Left lung (tissue), 14 donors: ENCODE measurements around the gene SESN3. TPM values are rescaled to one million over a fixed set of nuclear protein-coding genes. Genes with fewer than 3 reads are reported as not detected.
A peak's percentile ranks its signal among the peaks of the same experiment; 100 is the strongest.
"Not testable (repeated sequence)": the region's sequence is repeated elsewhere in the genome, so short reads cannot be mapped to it uniquely, and the experiment has no call there.

ENCODE experiments used
- ATAC-seq: fragments of 200-7000 bp; cut with Tn5 transposase; one replicate; pipeline ENCODE4 v1.9.1; 2020; ENCODE audit warnings: moderate library complexity
- DNase-seq, 4 donors: peaks; one replicate each; pipeline ENCODE4 v3.0.0-alpha.2; 2013 to 2020
- H3K27ac ChIP-seq, 2 donors: fragments of 200-600 bp; sonication (generic) in 1 of 2; one replicate each; pipeline versions ENCODE4 v1.5.0 to v1.8.0; 2020 to 2021
- H3K27me3 ChIP-seq, 2 donors: fragments of 200-600 bp; sonication (generic) in 1 of 2; one replicate each; pipeline versions ENCODE4 v1.5.0 to v1.8.0; 2020 to 2021
- H3K36me3 ChIP-seq, 2 donors: fragments of 200-600 bp; sonication (generic) in 1 of 2; one replicate each; pipeline versions ENCODE4 v1.5.0 to v1.8.0; 2020 to 2021
- H3K4me1 ChIP-seq, 2 donors: fragments of 200-600 bp; one replicate each; pipeline ENCODE4 v1.8.0; 2021
- H3K4me3 ChIP-seq, 2 donors: fragments of 200-600 bp; sonication (generic) in 1 of 2; one replicate each; pipeline versions ENCODE4 v1.5.0 to v1.8.0; 2020 to 2021; ENCODE audit warnings: mild to moderate bottlenecking in 1 of 2
- H3K9me3 ChIP-seq, 2 donors: fragments of 200-600 bp; sonication (generic) in 1 of 2; one replicate each; pipeline versions ENCODE4 v1.5.0 to v1.8.0; 2020 to 2021
- CTCF ChIP-seq, 2 donors: fragments of 200-600 bp; sonication (generic) in 1 of 2; IDR thresholded peaks; one replicate each; pipeline versions ENCODE4 v1.5.0 to v1.8.0; 2021; ENCODE audit warnings: antibody characterized with exemption in 2 of 2
- intact Hi-C, 2 donors: fragments of 100-400 bp; cut with DNase I; formaldehyde crosslinking; loops; one replicate each; pipeline versions ENCODE4 v1.11.2 to v1.14.2; 2022
- long read RNA-seq, 12 donors: library from polyadenylated mRNA in 2 of 12; unstranded in 2 of 12; transcript quantifications; one replicate each; pipeline ENCODE4 v2.0.0 and lab custom pipeline, GENCODE V29; 2019 to 2026
- polyA plus RNA-seq, 6 donors: library from polyadenylated mRNA; unstranded; fragments of 120-200 nt; gene quantifications; one replicate each; pipeline ENCODE4 v1.2.1, GENCODE V29; 2013; ENCODE audit not compliant: insufficient read length in 6 of 6
- total RNA-seq, 2 donors: library from RNA; stranded (reverse); fragmentation: NEBNext Ultra II Directional; extraction: Animal tissue kit (Norgen Biotek cat#: 25700); gene quantifications; one replicate each; pipeline ENCODE4 v1.2.1, GENCODE V29; 2021
- donor health status: DM: no; HTN: yes; CAD: no.
- donor health status: DM: no; HTN: no; CAD: no.

The SESN3 gene
- total RNA-seq (10 to 100 TPM; 45.0 to 80.7 TPM), polyA plus RNA-seq (10 to 100 TPM; 66.6 to 87.8 (median 72.5) TPM)
- long read RNA-seq, donor 1, full-length matches to known transcripts, result 7 of 7 reads
- long read RNA-seq, donor 1, partial matches to known transcripts, result 0 of 7 reads
- long read RNA-seq, donor 1, other reads (novel, unspliced or antisense), result 0 of 7 reads
- long read RNA-seq, donor 2, full-length matches to known transcripts, result 11 of 20 reads
- long read RNA-seq, donor 2, partial matches to known transcripts, result 9 of 20 reads
- long read RNA-seq, donor 2, other reads (novel, unspliced or antisense), result 0 of 20 reads
- long read RNA-seq, donor 3, full-length matches to known transcripts, result 1 of 1 reads
- long read RNA-seq, donor 3, partial matches to known transcripts, result 0 of 1 reads
- long read RNA-seq, donor 3, other reads (novel, unspliced or antisense), result 0 of 1 reads
- long read RNA-seq, donor 4, result 0 reads
- long read RNA-seq, donor 5, full-length matches to known transcripts, result 6 of 6 reads
- long read RNA-seq, donor 5, partial matches to known transcripts, result 0 of 6 reads
- long read RNA-seq, donor 5, other reads (novel, unspliced or antisense), result 0 of 6 reads
- long read RNA-seq, donor 6, full-length matches to known transcripts, result 5 of 5 reads
- long read RNA-seq, donor 6, partial matches to known transcripts, result 0 of 5 reads
- long read RNA-seq, donor 6, other reads (novel, unspliced or antisense), result 0 of 5 reads
- long read RNA-seq, donor 7, full-length matches to known transcripts, result 1 of 1 reads
- long read RNA-seq, donor 7, partial matches to known transcripts, result 0 of 1 reads
- long read RNA-seq, donor 7, other reads (novel, unspliced or antisense), result 0 of 1 reads
- long read RNA-seq, donor 8, full-length matches to known transcripts, result 6 of 6 reads
- long read RNA-seq, donor 8, partial matches to known transcripts, result 0 of 6 reads
- long read RNA-seq, donor 8, other reads (novel, unspliced or antisense), result 0 of 6 reads
- long read RNA-seq, donor 9, result 0 reads
- long read RNA-seq, donor 10, result 0 reads
- long read RNA-seq, donor 11, full-length matches to known transcripts, result 7 of 7 reads
- long read RNA-seq, donor 11, partial matches to known transcripts, result 0 of 7 reads
- long read RNA-seq, donor 11, other reads (novel, unspliced or antisense), result 0 of 7 reads
- long read RNA-seq, donor 12, full-length matches to known transcripts, result 2 of 2 reads
- long read RNA-seq, donor 12, partial matches to known transcripts, result 0 of 2 reads
- long read RNA-seq, donor 12, other reads (novel, unspliced or antisense), result 0 of 2 reads

GRCh38 chr11:95231127-95231880 is at the start of gene SESN3:
Gene SESN3 (minus strand): TSS chr11:95231202. CDS start chr11:95230860, 342 bp downstream.
- no peaks in the 10 kb centered on the region for H3K36me3 ChIP-seq
- no peak for TF ChIP-seq CTCF (IDR thresholded peaks at IDR 0.05)
- peak; percentile 94 for ATAC-seq
- no peaks in the 10 kb centered on the region for H3K27me3 ChIP-seq
- H3K4me1 ChIP-seq, result peaks cover 0 to 35% of the 10 kb centered on the region in 2 donors
- intact Hi-C loops, result no loop called here
- H3K27ac ChIP-seq, result peak within 1 kb of the TSS; percentile 81 to 96
- peak; percentile 98 to 99 (median 99) for DNase-seq
- H3K9me3 ChIP-seq, result no peaks in the 10 kb centered on the region
- H3K4me3 ChIP-seq, result peak within 1 kb of the TSS; percentile 59 to 87

GRCh38 chr11:95279921-95280868 is 49.2 kb upstream of the SESN3 start:
- Histone ChIP-seq H3K36me3 (no peaks in the 10 kb centered on the region), H3K4me1 (peaks cover 0 to 14% of the 10 kb centered on the region in 2 donors), H3K9me3 (no peaks in the 10 kb centered on the region), H3K27ac (peak overlapping the region in 1 of 2 donors; percentile 38), H3K27me3 (no peaks in the 10 kb centered on the region), H3K4me3 (no peak overlapping the region)
- DNase-seq (no peak), ATAC-seq (peak; percentile 53)
- intact Hi-C loops, result no loop called here
- no peak for TF ChIP-seq CTCF (IDR thresholded peaks at IDR 0.05)

GRCh38 chr11:95277868-95278267 is 46.9 kb upstream of the SESN3 start:
- Histone ChIP-seq H3K27me3 (no peaks in the 10 kb centered on the region), H3K4me1 (peaks cover 0 to 10% of the 10 kb centered on the region in 2 donors), H3K27ac (no peak overlapping the region), H3K9me3 (no peaks in the 10 kb centered on the region), H3K36me3 (no peaks in the 10 kb centered on the region), H3K4me3 (no peak overlapping the region)
- intact Hi-C loops, result no loop called here
- DNase-seq (no peak), ATAC-seq (no peak)
- TF ChIP-seq CTCF (IDR thresholded peaks at IDR 0.05), result no peak

- Histone ChIP-seq H3K4me3 (no peak overlapping the region), H3K9me3 (no peaks in the 10 kb centered on the region), H3K27me3 (no peaks in the 10 kb centered on the region), H3K4me1 (peaks cover 0 to 10% of the 10 kb centered on the region in 2 donors), H3K27ac (no peak overlapping the region), H3K36me3 (no peaks in the 10 kb centered on the region)
- ATAC-seq (no peak), DNase-seq (no peak)
- intact Hi-C loops, result no loop called here
- TF ChIP-seq CTCF (IDR thresholded peaks at IDR 0.05), result no peak
These were observed 45.1 kb upstream of the SESN3 start for GRCh38 chr11:95276139-95276538.

- H3K4me3 ChIP-seq, H3K9me3 ChIP-seq, ATAC-seq, H3K27me3 ChIP-seq, H3K4me1 ChIP-seq, H3K36me3 ChIP-seq, DNase-seq, H3K27ac ChIP-seq, intact Hi-C loops: not testable (repeated sequence)
These were observed 42.6 kb upstream of the SESN3 start for GRCh38 chr11:95273618-95274017.
